Heart left ventricle (tissue), 13 donors: ENCODE measurements around the gene STON2.

Source experiments
- POLR2A ChIP-seq, 2 donors: fragments of 450-650 bp; IDR thresholded peaks; one replicate each; pipeline ENCODE4 v1.6.1; 2017; ENCODE audit warnings: antibody characterized with exemption in 2 of 2, mild to moderate bottlenecking in 2 of 2, moderate library complexity in 2 of 2
- TF ChIP-seq, protein P1 (sequence below), 12 donors: fragments of 200-600 bp; sonication (generic) in 4 of 12; IDR thresholded peaks; one replicate each; pipeline versions ENCODE4 v1.5.0 to v1.8.0; 2018 to 2022; ENCODE audit warnings: antibody characterized with exemption in 12 of 12, mild to moderate bottlenecking in 5 of 12
- donor health status: ischemic (EF 13 %, LVEDD 7.1; RV severe dilation, severe dysfunction).
- donor health status: DM: no; HTN: yes; CAD: no.
- donor health status: DM: no; HTN: no; CAD: no.
- donor health status: ischemic (EF 25% LVEDD 6.9; RV normal size, moderate dysfunction).
- donor health status: ischemic (EF 25% LVEDD 5.7; RV mildly dilated, moderate dysfunction).
- donor health status: ischemic (EF 35%, LVEDD 5.7; RV mildly dilated, moderate dysfunction).
- donor health status: nonischemic (EF 11% LVEDD 7.7; RV severe dilation, severe dysfunction).
- donor health status: DM: yes; HTN: yes; CAD: no.
- donor health status: PGD.
- donor health status: ischemic (EF 29% LVEDD 5.4; RV normal size, mild dysfunction).
- donor health status: nonischemic (EF 23%, LVEDD 6.1; RV moderate dilation, normal function).

DNA sequence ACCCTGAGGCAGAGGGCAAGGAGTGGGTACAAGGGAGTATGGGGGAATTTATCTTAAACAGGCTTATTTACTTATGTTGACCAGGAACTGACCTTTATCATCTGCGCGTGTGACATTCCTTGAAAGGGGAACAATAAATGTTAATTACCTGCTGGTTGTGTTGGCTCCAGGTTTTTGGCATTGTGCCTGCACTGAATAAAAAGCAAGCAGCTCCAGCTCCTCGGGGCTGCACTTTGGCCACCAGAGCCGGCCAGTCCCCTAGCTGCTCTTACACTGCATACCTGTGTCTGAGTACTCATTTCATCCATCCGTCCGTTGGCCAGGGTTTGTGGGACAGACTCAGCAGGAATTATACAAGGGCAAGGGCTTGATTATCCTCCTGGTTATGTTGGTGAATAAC is 110.6 kb downstream of the STON2 start:
- TF ChIP-seq, protein P1, sequence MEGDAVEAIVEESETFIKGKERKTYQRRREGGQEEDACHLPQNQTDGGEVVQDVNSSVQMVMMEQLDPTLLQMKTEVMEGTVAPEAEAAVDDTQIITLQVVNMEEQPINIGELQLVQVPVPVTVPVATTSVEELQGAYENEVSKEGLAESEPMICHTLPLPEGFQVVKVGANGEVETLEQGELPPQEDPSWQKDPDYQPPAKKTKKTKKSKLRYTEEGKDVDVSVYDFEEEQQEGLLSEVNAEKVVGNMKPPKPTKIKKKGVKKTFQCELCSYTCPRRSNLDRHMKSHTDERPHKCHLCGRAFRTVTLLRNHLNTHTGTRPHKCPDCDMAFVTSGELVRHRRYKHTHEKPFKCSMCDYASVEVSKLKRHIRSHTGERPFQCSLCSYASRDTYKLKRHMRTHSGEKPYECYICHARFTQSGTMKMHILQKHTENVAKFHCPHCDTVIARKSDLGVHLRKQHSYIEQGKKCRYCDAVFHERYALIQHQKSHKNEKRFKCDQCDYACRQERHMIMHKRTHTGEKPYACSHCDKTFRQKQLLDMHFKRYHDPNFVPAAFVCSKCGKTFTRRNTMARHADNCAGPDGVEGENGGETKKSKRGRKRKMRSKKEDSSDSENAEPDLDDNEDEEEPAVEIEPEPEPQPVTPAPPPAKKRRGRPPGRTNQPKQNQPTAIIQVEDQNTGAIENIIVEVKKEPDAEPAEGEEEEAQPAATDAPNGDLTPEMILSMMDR (IDR thresholded peaks at IDR 0.05), result no peak
- TF ChIP-seq POLR2A (IDR thresholded peaks at IDR 0.05), result no peak
